ENCODE results near the gene MB21D2. TPM values are rescaled to one million over a fixed set of nuclear protein-coding genes. Genes with fewer than 3 reads are reported as not detected.

The MB21D2 gene
- total and polyA plus RNA-seq, 2 experiments from 2014 or later, result 8.1 to 35.9 TPM

- Histone ChIP-seq H3F3A (replicated peaks; ENCODE audit: low read depth) (no peaks in the 10 kb centered on the region), H2AFZ (no peak overlapping the region), H4K20me1 (replicated peaks; ENCODE audit: insufficient read depth) (peaks cover 6% of the 10 kb centered on the region; the same call in 1 of the 2 replicates), H3K4me3 (no peak overlapping the region), H3K9me2 (ENCODE audit: insufficient read depth) (no peaks in the 10 kb centered on the region), H3K36me3 (ENCODE audit: insufficient read depth) (no peaks in the 10 kb centered on the region), H3K4me1 (ENCODE audit: insufficient read depth) (peaks cover 32% of the 10 kb centered on the region), H3K27ac (ENCODE audit: low read depth) (no peak overlapping the region), H3K4me2 (no peak overlapping the region), H3K27me3 (ENCODE audit: insufficient read depth) (no peaks in the 10 kb centered on the region), H3K79me2 (replicated peaks; ENCODE audit: insufficient read depth) (peaks cover 99% of the 10 kb centered on the region)
- no peaks in the 10 kb centered on the region; the same call in 2 of the 3 replicates for H3K9me3 Mint-ChIP-seq
- H3K36me3 Mint-ChIP-seq (ENCODE audit: low read depth), result peaks cover 4% of the 10 kb centered on the region; the same call in 2 of the 3 replicates
- ATAC-seq (no peak), DNase-seq (ENCODE audit: low spot score) (no peak)
- H3K4me1 Mint-ChIP-seq, result peaks cover 43% of the 10 kb centered on the region
- no peak overlapping the region; the same call in 1 of the 2 replicates for H3K27ac Mint-ChIP-seq
- TF ChIP-seq ZNF114 (CRISPR knock-in tag; IDR thresholded peaks at IDR 0.05), result no peak
- no peak for TF ChIP-seq ZNF331 (CRISPR knock-in tag; IDR thresholded peaks at IDR 0.05; ENCODE audit: low read depth)
- no peak for TF ChIP-seq EZH2phosphoT487 (IDR thresholded peaks at IDR 0.05; ENCODE audit: unreplicated experiment)
- TF ChIP-seq REST (IDR thresholded peaks at IDR 0.05; ENCODE audit: unreplicated experiment), result no peak
- no peak for TF ChIP-seq CREB1 (CRISPR knock-in tag; IDR thresholded peaks at IDR 0.05; ENCODE audit: low read depth)
- no peak for TF ChIP-seq ETS1 (IDR thresholded peaks at IDR 0.05)
- TF ChIP-seq STAT1 (IDR thresholded peaks at IDR 0.05; ENCODE audit: unreplicated experiment), result no peak
- no peak for TF ChIP-seq CTCF (conservative IDR thresholded peaks at IDR 0.05; ENCODE audit: low read depth in 2 of 2)
- TF ChIP-seq POLR2AphosphoS5 (IDR thresholded peaks at IDR 0.05; ENCODE audit: low read depth), result no peak
- TF ChIP-seq JUNB (IDR thresholded peaks at IDR 0.05; ENCODE audit: unreplicated experiment), result no peak
- no peak for TF ChIP-seq EZH2 (IDR thresholded peaks at IDR 0.05; ENCODE audit: low read depth, unreplicated experiment)
- no peak overlapping the region for H3K4me3 Mint-ChIP-seq
- H3K27me3 Mint-ChIP-seq (ENCODE audit: insufficient read depth, low read depth, poor library complexity), result peaks cover 2% of the 10 kb centered on the region
Measured at GRCh38 chr3:192835818-192836815, 81.5 kb downstream of the MB21D2 start.

Measured in GM23338 (cell line).